ENCODE measurements around the gene USP13.
A peak's percentile ranks its signal among the peaks of the same experiment; 100 is the strongest.

The USP13 gene, protein sequence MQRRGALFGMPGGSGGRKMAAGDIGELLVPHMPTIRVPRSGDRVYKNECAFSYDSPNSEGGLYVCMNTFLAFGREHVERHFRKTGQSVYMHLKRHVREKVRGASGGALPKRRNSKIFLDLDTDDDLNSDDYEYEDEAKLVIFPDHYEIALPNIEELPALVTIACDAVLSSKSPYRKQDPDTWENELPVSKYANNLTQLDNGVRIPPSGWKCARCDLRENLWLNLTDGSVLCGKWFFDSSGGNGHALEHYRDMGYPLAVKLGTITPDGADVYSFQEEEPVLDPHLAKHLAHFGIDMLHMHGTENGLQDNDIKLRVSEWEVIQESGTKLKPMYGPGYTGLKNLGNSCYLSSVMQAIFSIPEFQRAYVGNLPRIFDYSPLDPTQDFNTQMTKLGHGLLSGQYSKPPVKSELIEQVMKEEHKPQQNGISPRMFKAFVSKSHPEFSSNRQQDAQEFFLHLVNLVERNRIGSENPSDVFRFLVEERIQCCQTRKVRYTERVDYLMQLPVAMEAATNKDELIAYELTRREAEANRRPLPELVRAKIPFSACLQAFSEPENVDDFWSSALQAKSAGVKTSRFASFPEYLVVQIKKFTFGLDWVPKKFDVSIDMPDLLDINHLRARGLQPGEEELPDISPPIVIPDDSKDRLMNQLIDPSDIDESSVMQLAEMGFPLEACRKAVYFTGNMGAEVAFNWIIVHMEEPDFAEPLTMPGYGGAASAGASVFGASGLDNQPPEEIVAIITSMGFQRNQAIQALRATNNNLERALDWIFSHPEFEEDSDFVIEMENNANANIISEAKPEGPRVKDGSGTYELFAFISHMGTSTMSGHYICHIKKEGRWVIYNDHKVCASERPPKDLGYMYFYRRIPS

DNA sequence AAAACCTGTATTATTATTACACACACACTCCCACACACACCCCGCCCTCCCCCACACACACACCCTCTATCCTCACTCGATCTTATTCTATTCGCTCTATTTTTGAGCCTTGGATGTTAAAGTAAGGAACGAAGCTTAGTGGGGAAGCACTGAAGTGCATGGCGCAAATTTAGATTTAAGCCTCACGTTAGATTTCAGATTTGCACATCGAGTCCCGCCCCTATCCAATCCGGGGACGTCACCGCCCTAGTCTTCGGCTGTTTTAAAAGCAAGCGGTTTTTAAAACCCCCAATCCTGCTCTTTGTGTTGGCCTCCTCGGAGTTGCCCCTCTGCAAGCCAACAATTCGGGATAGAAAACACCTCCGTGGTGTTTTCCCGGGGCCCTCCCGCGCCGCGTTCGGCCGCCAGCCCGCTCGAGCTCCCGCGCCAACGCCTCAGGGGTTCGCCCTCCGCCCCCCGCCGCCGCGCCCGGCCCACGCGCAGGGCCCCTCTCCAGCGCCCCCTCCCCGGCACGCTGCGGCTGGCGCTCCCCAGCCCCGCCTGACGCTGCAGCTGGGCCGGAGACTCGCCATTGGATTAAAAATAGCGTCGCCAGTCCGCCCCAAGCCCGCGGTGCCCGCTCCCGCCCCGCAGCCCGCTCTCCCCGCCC is at the start of gene USP13:
Gene USP13 (plus strand): TSS at position 594 of the 649 bp plus-strand sequence. CDS start 186 bp downstream, outside the sequence.
- H3K4me1 Mint-ChIP-seq, result peaks cover 43% of the 10 kb centered on the region
- H3K27me3 Mint-ChIP-seq, result no peaks in the 10 kb centered on the region
- peak; percentile 84 for ATAC-seq
- H3K9me3 Mint-ChIP-seq, result no peaks in the 10 kb centered on the region
- peak within 1 kb of the TSS; percentile 86 for H3K27ac Mint-ChIP-seq
- peaks cover 12% of the 10 kb centered on the region for H3K36me3 Mint-ChIP-seq
- H3K4me3 Mint-ChIP-seq, result peak within 1 kb of the TSS; percentile 82

DNA sequence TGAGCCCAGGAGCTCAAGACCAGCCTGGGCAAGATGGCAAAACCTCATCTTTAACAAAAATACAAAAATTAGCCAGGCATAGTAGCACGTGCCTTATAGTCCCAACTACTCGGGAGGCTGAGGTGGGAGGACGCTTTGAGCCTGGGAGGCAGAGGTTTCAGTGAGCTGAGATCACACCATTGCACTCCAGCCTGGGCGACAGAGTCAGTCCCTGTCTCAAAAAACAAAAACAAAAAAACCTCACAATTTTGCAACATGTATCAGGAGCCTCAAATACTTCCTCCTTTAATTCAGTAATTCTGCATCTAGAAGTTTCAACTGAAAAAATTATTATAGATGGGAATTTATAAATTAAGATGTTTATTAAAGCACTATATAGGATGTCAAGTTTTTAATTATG is 49.5 kb upstream of the USP13 start:
- Mint-ChIP-seq H3K27me3 (no peaks in the 10 kb centered on the region), H3K36me3 (peaks cover 29% of the 10 kb centered on the region), H3K27ac (no peak overlapping the region), H3K4me3 (no peak overlapping the region), H3K9me3 (no peaks in the 10 kb centered on the region), H3K4me1 (peaks cover 35% of the 10 kb centered on the region)
- no peak for ATAC-seq

GRCh38 chr3:179603831-179604230 is 49.0 kb upstream of the USP13 start:
- peaks cover 38% of the 10 kb centered on the region for H3K4me1 Mint-ChIP-seq
- no peaks in the 10 kb centered on the region for H3K9me3 Mint-ChIP-seq
- H3K27ac Mint-ChIP-seq, result peak overlapping the region; percentile 97
- H3K36me3 Mint-ChIP-seq, result peaks cover 30% of the 10 kb centered on the region
- no peak for ATAC-seq
- no peaks in the 10 kb centered on the region for H3K27me3 Mint-ChIP-seq
- peak overlapping the region; percentile 100 for H3K4me3 Mint-ChIP-seq

GRCh38 chr3:179604321-179605078 is 48.3 kb upstream of the USP13 start, which contains the start of the genes MRPL47 and NDUFB5:
TSS of gene MRPL47 (minus strand) at chr3:179604638. CDS start at chr3:179604624, 14 bp downstream.
TSS of gene NDUFB5 (plus strand) at chr3:179604794. CDS start at chr3:179604816, 22 bp downstream.
- Mint-ChIP-seq H3K9me3 (no peaks in the 10 kb centered on the region), H3K4me3 (peak within 1 kb of the TSS; percentile 100), H3K27ac (peak within 1 kb of the TSS; percentile 97), H3K27me3 (no peaks in the 10 kb centered on the region), H3K4me1 (peaks cover 45% of the 10 kb centered on the region), H3K36me3 (peaks cover 31% of the 10 kb centered on the region)
- ATAC-seq, result peak; percentile 99

GRCh38 chr3:179606534-179607085 is 46.2 kb upstream of the USP13 start:
- ATAC-seq, result no peak
- Mint-ChIP-seq H3K4me1 (peaks cover 60% of the 10 kb centered on the region), H3K36me3 (peaks cover 25% of the 10 kb centered on the region), H3K27me3 (no peaks in the 10 kb centered on the region), H3K27ac (peak overlapping the region; percentile 97), H3K4me3 (peak overlapping the region; percentile 63), H3K9me3 (no peaks in the 10 kb centered on the region)

- ATAC-seq, result peak; percentile 78
- H3K36me3 Mint-ChIP-seq, result peaks cover 25% of the 10 kb centered on the region
- peak overlapping the region; percentile 97 for H3K27ac Mint-ChIP-seq
These were observed 43.7 kb upstream of the USP13 start for GRCh38 chr3:179608931-179609720.

GRCh38 chr3:179610066-179610465 is 42.8 kb upstream of the USP13 start:
- Mint-ChIP-seq H3K36me3 (peaks cover 25% of the 10 kb centered on the region), H3K27me3 (no peaks in the 10 kb centered on the region), H3K4me1 (peaks cover 62% of the 10 kb centered on the region), H3K27ac (peak overlapping the region; percentile 97), H3K9me3 (no peaks in the 10 kb centered on the region), H3K4me3 (no peak overlapping the region)
- no peak for ATAC-seq

More at GRCh38 chr3:179608931-179609720, 43.7 kb upstream of the USP13 start:
- H3K4me1 Mint-ChIP-seq, result peaks cover 68% of the 10 kb centered on the region
- peak overlapping the region; percentile 68 for H3K4me3 Mint-ChIP-seq
- H3K27me3 Mint-ChIP-seq, result no peaks in the 10 kb centered on the region
- no peaks in the 10 kb centered on the region for H3K9me3 Mint-ChIP-seq

GRCh38 chr3:179613807-179614206 is 39.0 kb upstream of the USP13 start:
- no peak overlapping the region for H3K27ac Mint-ChIP-seq
- H3K36me3 Mint-ChIP-seq, result peaks cover 27% of the 10 kb centered on the region
- no peaks in the 10 kb centered on the region for H3K27me3 Mint-ChIP-seq
- ATAC-seq, result no peak
- H3K4me1 Mint-ChIP-seq, result peaks cover 30% of the 10 kb centered on the region
- H3K4me3 Mint-ChIP-seq, result no peak overlapping the region
- H3K9me3 Mint-ChIP-seq, result no peaks in the 10 kb centered on the region

DNA sequence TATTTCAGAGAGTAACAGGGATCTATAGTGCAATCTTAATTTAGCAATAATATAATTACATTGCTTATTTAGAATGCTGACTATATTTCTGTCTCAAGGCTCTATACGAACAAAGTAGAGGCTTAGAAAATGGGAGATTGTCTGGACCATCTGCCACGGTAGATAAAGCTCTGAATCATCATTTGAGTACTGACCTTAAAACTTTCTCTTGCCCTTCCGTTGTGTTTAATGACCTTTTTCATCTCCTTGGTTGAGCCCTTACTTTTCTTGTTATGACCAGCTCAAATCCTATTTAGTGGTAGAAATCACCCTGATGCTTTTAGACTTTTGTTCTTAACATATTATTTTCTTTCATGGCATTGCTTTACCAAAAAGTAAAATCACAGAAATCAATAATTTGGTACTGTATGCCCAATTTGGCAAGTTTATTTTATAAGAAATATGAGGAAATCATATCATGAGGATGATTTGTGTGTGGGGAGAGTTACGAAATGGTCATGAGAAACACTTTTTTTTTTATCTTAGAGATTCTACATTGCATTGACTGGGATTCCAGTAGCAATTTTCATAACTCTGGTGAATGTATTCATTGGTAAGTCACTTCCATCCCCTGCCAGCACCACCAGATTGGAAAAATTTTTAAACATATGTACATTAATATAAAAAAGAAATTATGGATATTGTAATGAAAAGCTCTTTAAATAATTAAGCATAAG is 37.2 kb upstream of the USP13 start:
- Mint-ChIP-seq H3K9me3 (no peaks in the 10 kb centered on the region), H3K4me1 (peaks cover 14% of the 10 kb centered on the region), H3K36me3 (peaks cover 34% of the 10 kb centered on the region), H3K4me3 (no peak overlapping the region), H3K27ac (no peak overlapping the region), H3K27me3 (no peaks in the 10 kb centered on the region)
- ATAC-seq, result no peak

DNA sequence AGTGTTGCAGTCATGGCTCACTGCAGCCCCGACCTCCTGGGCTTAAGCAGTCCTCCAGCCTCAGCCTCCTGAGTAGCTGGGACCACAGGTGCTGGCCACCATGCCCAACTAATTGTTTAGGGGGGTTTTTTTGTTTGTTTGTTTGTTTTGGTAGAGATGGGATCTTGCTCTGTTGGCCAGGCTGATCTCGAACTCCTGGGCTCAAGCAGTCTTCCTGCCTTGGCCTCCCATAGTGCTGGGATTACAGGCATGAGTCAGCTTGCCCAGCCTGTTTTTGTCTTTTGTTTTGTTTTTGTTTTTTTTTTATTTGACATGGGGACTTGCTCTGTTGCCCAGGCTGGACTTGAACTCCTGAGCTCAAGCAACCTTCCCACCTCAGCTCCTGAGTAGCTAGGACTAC is 30.8 kb upstream of the USP13 start:
- ATAC-seq, result no peak
- Mint-ChIP-seq H3K4me3 (no peak overlapping the region), H3K4me1 (no peaks in the 10 kb centered on the region), H3K36me3 (peaks cover 65% of the 10 kb centered on the region), H3K27ac (no peak overlapping the region), H3K9me3 (no peaks in the 10 kb centered on the region), H3K27me3 (no peaks in the 10 kb centered on the region)

- Mint-ChIP-seq H3K4me1 (no peaks in the 10 kb centered on the region), H3K4me3 (no peak overlapping the region), H3K27me3 (no peaks in the 10 kb centered on the region), H3K27ac (no peak overlapping the region), H3K9me3 (no peaks in the 10 kb centered on the region), H3K36me3 (peaks cover 62% of the 10 kb centered on the region)
- no peak for ATAC-seq
These were observed 28.4 kb upstream of the USP13 start for GRCh38 chr3:179624451-179624850.

DNA sequence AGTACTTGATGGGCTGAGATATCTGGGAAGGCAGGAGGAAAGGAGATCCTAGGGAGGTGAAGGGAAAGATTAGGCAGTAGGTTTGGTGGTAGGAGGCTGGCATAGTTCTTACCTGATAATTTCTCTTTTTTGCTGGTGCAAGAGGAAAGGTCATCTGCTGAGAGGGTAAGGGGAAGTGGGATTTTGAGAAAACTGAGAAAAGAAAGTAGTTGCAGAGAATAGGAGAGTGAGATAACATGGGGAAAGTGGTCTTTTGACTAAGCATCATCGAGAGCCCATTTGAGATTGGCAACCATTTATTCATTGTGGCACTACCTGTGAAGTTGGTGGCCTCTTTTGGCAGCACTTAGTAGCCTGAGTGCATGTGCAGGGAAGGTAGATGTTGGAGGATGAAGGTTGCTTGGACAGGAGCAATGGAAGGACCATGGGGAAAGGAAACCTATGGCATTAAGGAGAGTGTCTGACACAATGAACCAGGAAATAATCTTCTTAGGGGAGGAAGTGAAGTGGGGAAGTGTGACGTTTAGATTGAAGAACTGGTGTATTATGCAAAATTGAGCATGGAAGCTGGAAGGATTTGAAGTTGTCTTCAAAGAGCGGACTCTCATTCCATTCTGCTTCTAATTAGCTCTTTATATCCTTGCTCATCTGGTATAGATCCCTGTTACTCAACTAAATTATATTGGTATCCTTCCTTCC is 21.9 kb upstream of the USP13 start:
- Mint-ChIP-seq H3K36me3 (peaks cover 9% of the 10 kb centered on the region), H3K27me3 (no peaks in the 10 kb centered on the region), H3K4me1 (no peaks in the 10 kb centered on the region), H3K27ac (no peak overlapping the region), H3K9me3 (no peaks in the 10 kb centered on the region), H3K4me3 (no peak overlapping the region)
- peak; percentile 76 for ATAC-seq

DNA sequence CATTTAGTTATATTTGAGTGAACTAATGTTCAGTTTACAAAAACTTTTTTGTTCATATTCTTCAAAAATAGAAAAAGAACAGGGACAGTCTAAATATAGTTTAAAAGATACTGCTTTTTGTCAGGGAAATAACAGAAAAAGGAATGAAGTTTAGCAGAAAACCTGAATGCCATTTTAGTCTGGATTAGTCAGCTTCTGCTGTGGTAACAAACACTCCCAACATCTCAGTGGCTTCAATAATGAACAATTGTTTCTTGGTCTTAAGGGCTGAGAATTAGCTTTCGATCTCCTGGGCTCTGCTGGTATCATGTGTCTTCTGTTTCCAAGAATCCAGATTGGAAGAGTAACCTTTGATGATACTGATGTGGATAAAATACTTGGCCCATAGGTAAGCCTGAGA is 12.4 kb upstream of the USP13 start:
- H3K36me3 Mint-ChIP-seq, result peaks cover 6% of the 10 kb centered on the region
- no peak for ATAC-seq
- H3K27me3 Mint-ChIP-seq, result no peaks in the 10 kb centered on the region
- no peak overlapping the region for H3K4me3 Mint-ChIP-seq
- no peak overlapping the region for H3K27ac Mint-ChIP-seq
- no peaks in the 10 kb centered on the region for H3K4me1 Mint-ChIP-seq
- H3K9me3 Mint-ChIP-seq, result no peaks in the 10 kb centered on the region

Measured in stimulated activated memory B cell treated with anti-CD40 and anti-IgM and Interleukin-4, amounts not matched to agents 10 μg/mL and 1 μg/mL and 100 μg/mL, for 72 hours (primary cell).